Mucosa of descending colon (tissue), 3 donors: Measurements from ENCODE around the gene PGS1. TPM values are rescaled to one million over a fixed set of nuclear protein-coding genes. Genes with fewer than 3 reads are reported as not detected.

Experiments
- ATAC-seq: fragments of 200-7000 bp; cut with Tn5 transposase; one replicate; pipeline ENCODE4 v1.9.1; 2020; ENCODE audit warnings: mild to moderate bottlenecking, moderate library complexity
- DNase-seq, 3 donors: peaks; one replicate each; pipeline ENCODE4 v3.0.0-alpha.2; 2020
- H3K36me3 ChIP-seq: fragments of 200-600 bp; one replicate; pipeline ENCODE4 v1.8.0; 2021; ENCODE audit warnings: low read depth, mild to moderate bottlenecking
- H3K4me1 ChIP-seq: fragments of 200-600 bp; one replicate; pipeline ENCODE4 v1.8.0; 2021; ENCODE audit warnings: low read depth, mild to moderate bottlenecking
- H3K4me3 ChIP-seq: fragments of 200-600 bp; one replicate; pipeline ENCODE4 v1.8.0; 2021; ENCODE audit warnings: mild to moderate bottlenecking
- H3K9me3 ChIP-seq: fragments of 200-600 bp; one replicate; pipeline ENCODE4 v1.8.0; 2021; ENCODE audit warnings: mild to moderate bottlenecking
- intact Hi-C, 2 donors: fragments of 100-400 bp; cut with DNase I in 1 of 2; cut with micrococcal nuclease in 1 of 2; formaldehyde crosslinking; loops; one replicate each; pipeline versions ENCODE4 v1.11.0 to v1.11.1; 2022; cut with DNase I, micrococcal nuclease
- total RNA-seq, 3 donors: library from RNA; stranded (reverse); fragmentation: NEBNext Ultra II Directional in 2 of 3; extraction: Animal tissue kit (Norgen Biotek cat#: 25700) in 2 of 3; gene quantifications; one replicate each; pipeline versions ENCODE4 v1.2.1 to v1.2.4, GENCODE V29; 2021 to 2023
- TF ChIP-seq, protein P1 (sequence below): fragments of 200-600 bp; IDR thresholded peaks from one replicate; pipeline ENCODE4 v1.8.0; 2022; ENCODE audit warnings: antibody characterized with exemption, mild to moderate bottlenecking
- donor health status: DM: no; HTN: no; CAD: no; lungs with moderate emphysema.
- donor health status: DM: no; HTN: no; CAD: no.
- donor health status: DM: no; HTN: yes; CAD: no.

Gene PGS1
- total RNA-seq, 3 donors from 2014 or later, result 36.2 to 54.3 (median 48.8) TPM

DNA sequence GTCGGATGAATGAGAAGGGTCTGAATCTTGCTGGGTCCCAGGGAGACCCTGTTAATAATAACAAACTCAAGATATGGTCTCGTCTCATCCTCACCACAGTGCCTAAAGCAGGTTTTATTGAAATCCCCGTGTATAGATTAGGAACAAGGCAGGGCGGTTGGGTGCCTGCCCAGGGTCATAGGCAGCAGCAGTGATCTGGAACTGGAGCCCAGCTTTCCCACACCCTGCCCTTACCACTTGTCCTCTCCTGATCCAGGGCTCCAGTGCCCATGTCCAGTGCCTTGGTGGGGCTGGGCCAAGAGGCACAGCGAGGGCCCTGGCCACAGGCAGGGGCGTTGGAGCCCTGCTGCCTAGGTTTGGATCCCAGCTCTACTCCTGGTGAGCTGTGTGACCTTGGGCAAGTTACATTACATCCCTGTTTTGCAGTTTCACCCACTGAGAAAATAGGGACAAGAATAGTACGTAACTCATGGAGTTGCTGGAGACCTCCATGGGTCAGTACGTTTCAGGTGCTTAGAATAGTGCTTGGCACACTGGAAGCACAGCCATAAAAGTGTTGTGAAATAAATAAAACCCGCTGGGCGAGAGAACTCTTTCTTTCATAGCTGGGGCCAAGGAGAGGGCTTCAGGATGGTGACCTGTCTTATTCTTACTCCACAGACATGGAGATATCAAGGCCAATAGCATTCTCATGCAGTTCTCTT lies 32.5 kb upstream of the PGS1 start:
- intact Hi-C loops, result no loop called here
- TF ChIP-seq, protein P1, sequence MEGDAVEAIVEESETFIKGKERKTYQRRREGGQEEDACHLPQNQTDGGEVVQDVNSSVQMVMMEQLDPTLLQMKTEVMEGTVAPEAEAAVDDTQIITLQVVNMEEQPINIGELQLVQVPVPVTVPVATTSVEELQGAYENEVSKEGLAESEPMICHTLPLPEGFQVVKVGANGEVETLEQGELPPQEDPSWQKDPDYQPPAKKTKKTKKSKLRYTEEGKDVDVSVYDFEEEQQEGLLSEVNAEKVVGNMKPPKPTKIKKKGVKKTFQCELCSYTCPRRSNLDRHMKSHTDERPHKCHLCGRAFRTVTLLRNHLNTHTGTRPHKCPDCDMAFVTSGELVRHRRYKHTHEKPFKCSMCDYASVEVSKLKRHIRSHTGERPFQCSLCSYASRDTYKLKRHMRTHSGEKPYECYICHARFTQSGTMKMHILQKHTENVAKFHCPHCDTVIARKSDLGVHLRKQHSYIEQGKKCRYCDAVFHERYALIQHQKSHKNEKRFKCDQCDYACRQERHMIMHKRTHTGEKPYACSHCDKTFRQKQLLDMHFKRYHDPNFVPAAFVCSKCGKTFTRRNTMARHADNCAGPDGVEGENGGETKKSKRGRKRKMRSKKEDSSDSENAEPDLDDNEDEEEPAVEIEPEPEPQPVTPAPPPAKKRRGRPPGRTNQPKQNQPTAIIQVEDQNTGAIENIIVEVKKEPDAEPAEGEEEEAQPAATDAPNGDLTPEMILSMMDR, result no peak
- H3K9me3 ChIP-seq, result no peaks in the 10 kb centered on the region
- H3K36me3 ChIP-seq, result no peaks in the 10 kb centered on the region
- H3K4me1 ChIP-seq, result peaks cover 23% of the 10 kb centered on the region
- ATAC-seq (no peak), DNase-seq (no peak)
- H3K4me3 ChIP-seq, result no peak overlapping the region

DNA sequence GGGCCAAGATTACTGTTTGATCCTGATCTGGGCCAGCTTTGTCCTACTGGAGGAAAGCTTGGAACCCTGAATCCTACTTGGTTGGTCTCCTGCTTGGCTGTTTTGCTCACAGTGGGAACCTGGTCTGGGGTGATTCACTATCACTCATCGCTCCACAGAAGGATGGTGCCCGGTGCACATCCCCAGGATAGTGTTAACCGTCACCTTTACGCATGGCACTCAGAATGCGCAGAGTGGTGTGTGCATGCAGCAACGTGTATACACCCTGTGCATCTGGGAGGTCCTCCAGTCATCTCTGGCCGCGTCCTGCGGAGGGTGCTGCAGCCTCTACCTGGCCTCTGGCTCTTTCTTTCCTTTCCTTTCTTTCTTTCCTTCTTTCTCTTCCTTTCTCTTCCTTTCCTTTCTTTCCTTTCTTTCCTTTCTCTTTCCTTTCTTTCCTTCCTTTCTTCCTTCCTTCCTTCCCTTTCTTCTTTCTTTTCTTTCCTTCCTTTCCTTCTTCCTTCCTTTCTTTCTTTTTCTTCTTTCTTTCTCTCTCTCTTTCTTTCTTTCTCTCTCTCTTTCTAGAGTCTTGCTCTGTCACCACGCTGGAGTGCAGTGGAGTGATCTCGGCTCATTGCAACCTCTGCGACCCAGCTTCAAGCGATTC lies 31.7 kb upstream of the PGS1 start:
- Histone ChIP-seq H3K4me1 (peaks cover 20% of the 10 kb centered on the region), H3K9me3 (no peaks in the 10 kb centered on the region), H3K36me3 (no peaks in the 10 kb centered on the region), H3K4me3 (no peak overlapping the region)
- DNase-seq (no peak), ATAC-seq (no peak)
- TF ChIP-seq, protein P1, result no peak
- intact Hi-C loops, result no loop called here

DNA sequence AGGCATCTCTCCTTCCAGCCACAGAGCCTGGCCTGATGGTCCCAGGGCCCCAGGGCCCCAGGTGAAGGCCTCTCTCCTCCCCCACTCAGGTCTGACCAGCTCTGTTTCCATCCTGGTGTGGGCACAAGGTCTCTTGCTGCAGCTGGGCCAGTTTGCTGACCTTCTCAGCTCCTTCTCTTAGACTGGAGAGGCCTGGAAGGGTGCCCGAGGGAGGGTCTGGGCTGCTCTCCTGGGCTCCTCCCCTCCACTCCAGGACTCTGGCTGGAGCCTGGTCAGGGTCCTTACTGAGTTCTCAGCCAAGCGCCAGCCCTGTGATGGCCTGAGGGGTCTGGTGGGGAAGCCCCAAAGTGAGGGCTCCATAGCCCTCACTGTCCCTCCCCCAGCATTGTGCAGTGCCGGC lies 31.0 kb upstream of the PGS1 start:
- TF ChIP-seq, protein P1, result no peak
- H3K9me3 ChIP-seq, result no peaks in the 10 kb centered on the region
- H3K4me3 ChIP-seq, result no peak overlapping the region
- H3K36me3 ChIP-seq, result no peaks in the 10 kb centered on the region
- DNase-seq (no peak), ATAC-seq (no peak)
- intact Hi-C loops, result no loop called here
- H3K4me1 ChIP-seq, result peaks cover 22% of the 10 kb centered on the region

DNA sequence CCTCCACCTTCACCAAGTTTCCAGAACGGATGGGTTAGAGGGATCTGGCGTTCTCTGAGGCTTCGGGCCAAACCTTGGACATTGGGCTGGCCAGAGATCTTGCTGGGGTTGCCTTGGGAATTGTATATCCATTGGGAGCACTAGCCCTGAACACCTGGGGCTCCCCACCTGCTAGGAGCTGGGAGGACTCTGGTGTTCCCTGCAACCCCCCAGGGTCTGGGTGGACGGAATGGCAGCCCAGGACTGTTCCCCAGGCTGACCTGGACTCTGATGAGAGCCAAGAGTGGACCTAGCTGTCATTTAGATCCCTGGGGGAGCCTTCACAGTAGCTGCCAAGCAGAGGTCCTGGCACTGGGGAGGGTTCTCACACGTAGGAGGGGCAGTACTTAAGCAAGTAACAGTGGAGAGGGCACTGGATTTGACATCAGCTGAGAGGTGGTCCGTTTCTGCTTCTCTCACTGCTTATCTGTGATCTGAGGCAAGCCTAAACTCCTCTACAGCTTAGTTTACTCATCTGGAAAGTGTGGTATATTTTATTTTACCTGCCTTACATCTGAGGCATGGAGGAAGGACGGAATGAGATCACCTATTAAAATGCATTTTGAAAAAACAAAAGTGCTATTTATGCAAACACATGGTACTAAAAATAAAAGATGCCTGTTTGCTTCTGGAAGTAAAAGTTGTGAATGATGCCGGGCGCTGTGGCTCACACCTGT lies 30.2 kb upstream of the PGS1 start:
- Histone ChIP-seq H3K4me3 (no peak overlapping the region), H3K9me3 (no peaks in the 10 kb centered on the region), H3K4me1 (peaks cover 18% of the 10 kb centered on the region), H3K36me3 (no peaks in the 10 kb centered on the region)
- no peak for DNase-seq
- TF ChIP-seq, protein P1, result no peak
- ATAC-seq, result no peak
- intact Hi-C loops, result no loop called here

DNA sequence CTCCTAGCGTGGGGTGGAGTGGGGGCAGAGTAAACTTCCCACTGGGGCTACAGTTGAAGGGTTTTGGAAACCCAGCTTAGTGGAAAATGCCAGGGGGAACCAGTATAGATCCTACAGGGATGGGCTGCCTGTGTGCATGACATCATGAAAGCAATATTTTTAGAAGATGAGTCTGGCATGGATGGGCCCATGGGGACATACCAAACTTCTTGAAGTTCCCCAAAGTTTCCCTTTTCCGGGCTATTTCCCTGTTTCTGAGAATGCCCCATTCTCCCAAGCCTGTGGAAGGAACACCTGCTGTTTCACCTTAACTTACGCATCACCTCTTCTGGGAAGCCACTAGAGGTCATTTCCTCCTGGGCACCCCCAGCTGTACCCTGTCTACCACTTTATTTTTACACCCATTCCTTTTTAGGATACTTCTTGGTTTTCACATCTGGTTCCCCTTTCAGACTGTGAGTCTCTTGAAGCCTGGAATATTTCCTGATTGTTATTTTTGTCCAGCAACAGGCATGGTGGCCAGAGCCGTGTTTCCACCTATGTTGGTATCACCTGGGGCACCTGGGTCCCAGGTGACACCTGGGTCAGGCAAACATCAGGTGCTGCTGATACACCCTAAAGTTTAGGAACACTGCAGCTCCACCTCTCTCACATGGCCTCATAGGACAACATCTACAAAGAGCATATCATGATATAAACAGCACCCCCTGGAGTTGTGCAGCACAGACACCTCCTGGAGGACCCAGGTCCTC lies 28.4 kb upstream of the PGS1 start:
- H3K4me3 ChIP-seq, result no peak overlapping the region
- TF ChIP-seq, protein P1, result no peak
- no peak for DNase-seq
- no peaks in the 10 kb centered on the region for H3K9me3 ChIP-seq
- intact Hi-C loops, result no loop called here
- peaks cover 15% of the 10 kb centered on the region for H3K4me1 ChIP-seq
- no peak for ATAC-seq
- no peaks in the 10 kb centered on the region for H3K36me3 ChIP-seq
